NCI-H2227 treated with DMSO at 0.1 percent for 48 hours (cell line): Measurements from ENCODE around the gene SPG7.
A peak's percentile ranks its signal among the peaks of the same experiment; 100 is the strongest.
"Not testable (repeated sequence)": the region's sequence is repeated elsewhere in the genome, so short reads cannot be mapped to it uniquely, and the experiment has no call there.

Experiments used
- DNase-seq: peaks from one replicate; lab custom pipeline; 2025; lab: John Stamatoyannopoulos, UW

Gene SPG7

GRCh38 chr16:89564476-89565255 is 56.5 kb downstream of the SPG7 start:
- DNase-seq: no peak

GRCh38 chr16:89565256-89565505 is 57.0 kb downstream of the SPG7 start:
- DNase-seq: no peak

- DNase-seq: peak; percentile 32
Observed at GRCh38 chr16:89565506-89566372, 57.5 kb downstream of the SPG7 start.

GRCh38 chr16:89567656-89568594 is 59.7 kb downstream of the SPG7 start:
- no peak for DNase-seq

GRCh38 chr16:89569506-89570341 is 61.5 kb downstream of the SPG7 start:
- no peak for DNase-seq

- DNase-seq: no peak
Observed at GRCh38 chr16:89570342-89570923, 62.2 kb downstream of the SPG7 start.

GRCh38 chr16:89570983-89571598 is 62.9 kb downstream of the SPG7 start:
- DNase-seq: not testable (repeated sequence)

GRCh38 chr16:89571636-89572035 is 63.4 kb downstream of the SPG7 start:
- no peak for DNase-seq

GRCh38 chr16:89572073-89572484 is 63.9 kb downstream of the SPG7 start:
- DNase-seq: no peak

- DNase-seq: no peak
Observed at GRCh38 chr16:89572485-89573205, 64.4 kb downstream of the SPG7 start.

GRCh38 chr16:89573826-89574680 is 65.8 kb downstream of the SPG7 start:
- DNase-seq: no peak

- peak; percentile 22 for DNase-seq
Observed at GRCh38 chr16:89574681-89575246, 66.6 kb downstream of the SPG7 start.

- DNase-seq: no peak
Observed at GRCh38 chr16:89575247-89576152, 67.3 kb downstream of the SPG7 start, which contains the start of gene CPNE7. CPNE7 (plus strand) TSS chr16:89575758; CDS start chr16:89575898, 140 bp downstream.

- DNase-seq: no peak
Observed at GRCh38 chr16:89576153-89577054, 68.2 kb downstream of the SPG7 start.

GRCh38 chr16:89577055-89577759 is 69.0 kb downstream of the SPG7 start:
- DNase-seq: no peak

- no peak for DNase-seq
Observed at GRCh38 chr16:89579351-89579750, 71.1 kb downstream of the SPG7 start.
